GM12878 (cell line): ENCODE measurements around the gene FGL2.
A peak's percentile ranks its signal among the peaks of the same experiment; 100 is the strongest.
"Not testable (repeated sequence)": the region's sequence is repeated elsewhere in the genome, so short reads cannot be mapped to it uniquely, and the experiment has no call there.

Source experiments
- CTCF ChIP-seq, 3 experiments: IDR thresholded peaks in 2 of 3; conservative IDR thresholded peaks in 1 of 3; 2 replicates each; pipeline ENCODE4 v1.5.1; 2011; ENCODE audit warnings: low read depth in 3 of 3, low read length in 3 of 3, mild to moderate bottlenecking in 3 of 3, control low read depth in 2 of 3, moderate library complexity in 2 of 3, inconsistent platforms in 1 of 3, mixed read lengths in 1 of 3; ENCODE audit not compliant: control insufficient read depth in 2 of 3, insufficient read depth in 1 of 3; ENCODE audit errors: extremely low read depth in 1 of 3
- ELK1 ChIP-seq: IDR thresholded peaks from 2 replicates; pipeline ENCODE4 v1.6.1; 2012; ENCODE audit warnings: low read depth, low read length, improper control_type of control experiment
- EZH2 ChIP-seq: IDR thresholded peaks from 2 replicates; pipeline ENCODE4 v1.6.1; 2012; ENCODE audit warnings: low read depth, mild to moderate bottlenecking, control low read depth, inconsistent platforms, low read length, borderline replicate concordance; ENCODE audit not compliant: control insufficient read depth
- JUND ChIP-seq: IDR thresholded peaks from 2 replicates; pipeline ENCODE4 v1.6.1; 2012; ENCODE audit warnings: low read depth, mild to moderate bottlenecking, low read length, improper control_type of control experiment, moderate library complexity
- KAT2A ChIP-seq: conservative IDR thresholded peaks from 2 replicates; pipeline ENCODE4 v1.6.1; 2011; ENCODE audit warnings: low read depth, low read length; ENCODE audit not compliant: control insufficient read depth
- NFXL1 ChIP-seq: fragments of 450-650 bp; IDR thresholded peaks from 2 replicates; pipeline ENCODE4 v1.6.1; 2017; ENCODE audit warnings: antibody characterized with exemption, mild to moderate bottlenecking, borderline replicate concordance
- PBX3 ChIP-seq: IDR thresholded peaks from 2 replicates; pipeline ENCODE4 v1.6.1; 2011; ENCODE audit warnings: mild to moderate bottlenecking, low read depth, low read length, moderate library complexity; ENCODE audit not compliant: insufficient replicate concordance
- PKNOX1 ChIP-seq: fragments of 450-650 bp; IDR thresholded peaks from 2 replicates; pipeline ENCODE4 v1.6.1; 2016; ENCODE audit warnings: mild to moderate bottlenecking
- POLR2A ChIP-seq: IDR thresholded peaks from 2 replicates; pipeline ENCODE4 v1.6.1; 2011; ENCODE audit warnings: low read depth, mild to moderate bottlenecking, low read length
- RFX5 ChIP-seq: IDR thresholded peaks from 2 replicates; pipeline ENCODE4 v1.6.1; 2011; ENCODE audit warnings: low read depth, low read length, improper control_type of control experiment
- SIX5 ChIP-seq: IDR thresholded peaks from 2 replicates; pipeline ENCODE4 v1.6.1; 2011; ENCODE audit warnings: mild to moderate bottlenecking, low read depth, low read length, moderate library complexity; ENCODE audit not compliant: severe bottlenecking
- SPI1 ChIP-seq: IDR thresholded peaks from 2 replicates; pipeline ENCODE4 v1.6.1; 2011; ENCODE audit warnings: low read depth, mild to moderate bottlenecking, low read length, moderate library complexity, borderline replicate concordance; ENCODE audit not compliant: insufficient read depth
- SRF ChIP-seq, 2 experiments: IDR thresholded peaks; 2 replicates each; pipeline ENCODE4 v1.6.1; 2011; ENCODE audit warnings: low read depth in 2 of 2, low read length in 2 of 2, mild to moderate bottlenecking in 1 of 2, moderate library complexity in 1 of 2
- TAF1 ChIP-seq: IDR thresholded peaks from 2 replicates; pipeline ENCODE4 v1.6.1; 2011; ENCODE audit warnings: mild to moderate bottlenecking, low read depth, low read length, borderline replicate concordance

GRCh38 chr7:77154917-77155464 is 44.6 kb downstream of the FGL2 start:
- not testable (repeated sequence) for TF ChIP-seq KAT2A; CTCF (IDR thresholded peaks at IDR 0.05 in 2 of 3, conservative IDR thresholded peaks at IDR 0.05 in 1 of 3; ENCODE audit: control insufficient read depth in 2 of 3, extremely low read depth in 1 of 3, insufficient read depth in 1 of 3, low read depth in 3 of 3, low read length in 3 of 3); SRF (IDR thresholded peaks at IDR 0.05; ENCODE audit: low read depth in 2 of 2, low read length in 2 of 2); PBX3; SIX5; JUND; ELK1; POLR2A; TAF1; EZH2; NFXL1; RFX5; PKNOX1
- TF ChIP-seq SPI1, result peak; percentile 33; the same call in 1 of the 2 replicates
